WERI-Rb-1 (cell line): ENCODE results near the gene DERA.
"Not testable (repeated sequence)": the region's sequence is repeated elsewhere in the genome, so short reads cannot be mapped to it uniquely, and the experiment has no call there.

ENCODE experiments used
- DNase-seq: peaks from one replicate; pipeline ENCODE4 v3.0.0-alpha.2; 2020
- H3K27ac ChIP-seq: fragments of 250-450 bp; sonication (Bioruptor Pico); 2 replicates; pipeline ENCODE4 v1.5.1; 2020; ENCODE audit warnings: mild to moderate bottlenecking, moderate library complexity
- H3K27me3 ChIP-seq: fragments of 250-450 bp; sonication (Bioruptor Pico); 2 replicates; pipeline ENCODE4 v1.5.1; 2021; ENCODE audit warnings: mild to moderate bottlenecking, low read depth, moderate library complexity; ENCODE audit not compliant: insufficient read depth, severe bottlenecking
- H3K36me3 ChIP-seq: fragments of 250-450 bp; sonication (Bioruptor Pico); 2 replicates; pipeline ENCODE4 v1.5.1; 2020; ENCODE audit warnings: mild to moderate bottlenecking, moderate library complexity
- H3K4me3 ChIP-seq: 2 replicates; pipeline ENCODE4 v1.5.1; 2011; ENCODE audit warnings: low read depth, mild to moderate bottlenecking, control low read depth, low read length
- H3K9me3 ChIP-seq: fragments of 250-450 bp; sonication (Bioruptor Pico); 2 replicates; pipeline ENCODE4 v1.5.1; 2021; ENCODE audit warnings: mild to moderate bottlenecking, moderate library complexity; ENCODE audit not compliant: severe bottlenecking
- CTCF ChIP-seq: IDR thresholded peaks from 2 replicates; pipeline ENCODE4 v1.5.1; 2011; ENCODE audit warnings: low read depth, mild to moderate bottlenecking, control low read depth, inconsistent platforms, low read length

The DERA gene

GRCh38 chr12:15997910-15998309, 86.8 kb downstream of the DERA start:
- no peaks in the 10 kb centered on the region for H3K27me3 ChIP-seq
- DNase-seq = no peak
- H3K27ac ChIP-seq = no peak overlapping the region
- no peak overlapping the region for H3K4me3 ChIP-seq
- peaks cover 2% of the 10 kb centered on the region; the same call in 1 of the 2 replicates for H3K36me3 ChIP-seq
- TF ChIP-seq CTCF = no peak
- no peaks in the 10 kb centered on the region for H3K9me3 ChIP-seq

GRCh38 chr12:16002880-16003279, 91.7 kb downstream of the DERA start:
- Histone ChIP-seq H3K27ac (no peak overlapping the region), H3K27me3 (no peaks in the 10 kb centered on the region), H3K4me3 (no peak overlapping the region), H3K9me3 (no peaks in the 10 kb centered on the region), H3K36me3 (peaks cover 5% of the 10 kb centered on the region)
- no peak for DNase-seq
- no peak for TF ChIP-seq CTCF

- Histone ChIP-seq H3K4me3 (no peak overlapping the region), H3K36me3 (peaks cover 5% of the 10 kb centered on the region), H3K27me3 (no peaks in the 10 kb centered on the region), H3K27ac (no peak overlapping the region), H3K9me3 (no peaks in the 10 kb centered on the region)
- DNase-seq = no peak
- TF ChIP-seq CTCF = no peak
These were observed 92.3 kb downstream of the DERA start for GRCh38 chr12:16003460-16003859.

GRCh38 chr12:16006752-16007151, 95.6 kb downstream of the DERA start:
- H3K9me3 ChIP-seq = no peaks in the 10 kb centered on the region
- H3K36me3 ChIP-seq = peaks cover 3% of the 10 kb centered on the region; the same call in 1 of the 2 replicates
- H3K27me3 ChIP-seq = no peaks in the 10 kb centered on the region
- no peak for DNase-seq
- H3K27ac ChIP-seq = no peak overlapping the region
- H3K4me3 ChIP-seq = no peak overlapping the region
- no peak for TF ChIP-seq CTCF

- no peak for DNase-seq
- Histone ChIP-seq H3K36me3 (peaks cover 3% of the 10 kb centered on the region; the same call in 1 of the 2 replicates), H3K4me3 (no peak overlapping the region), H3K27me3 (no peaks in the 10 kb centered on the region), H3K27ac (no peak overlapping the region), H3K9me3 (peaks cover under 1% of the 10 kb centered on the region)
- no peak for TF ChIP-seq CTCF
These were observed 97.3 kb downstream of the DERA start for GRCh38 chr12:16008421-16008824.

- Histone ChIP-seq H3K27me3 (no peaks in the 10 kb centered on the region), H3K36me3 (no peaks in the 10 kb centered on the region; the same call in none of the 2 replicates), H3K27ac (no peak overlapping the region), H3K9me3 (peaks cover 10% of the 10 kb centered on the region), H3K4me3 (no peak overlapping the region)
- DNase-seq = peak; percentile 65
- TF ChIP-seq CTCF = no peak
These were observed 101.0 kb downstream of the DERA start for GRCh38 chr12:16012117-16012516.

GRCh38 chr12:16013722-16014121, 102.6 kb downstream of the DERA start:
- not testable (repeated sequence) for H3K36me3 ChIP-seq, H3K27me3 ChIP-seq, H3K4me3 ChIP-seq, H3K27ac ChIP-seq, DNase-seq
- H3K9me3 ChIP-seq = peaks cover 10% of the 10 kb centered on the region

- H3K27ac ChIP-seq, H3K4me3 ChIP-seq, H3K27me3 ChIP-seq, DNase-seq, H3K36me3 ChIP-seq: not testable (repeated sequence)
- peaks cover 10% of the 10 kb centered on the region for H3K9me3 ChIP-seq
These were observed 103.3 kb downstream of the DERA start for GRCh38 chr12:16014394-16014793.
